Left forelimb (tissue), 1 donor: ENCODE measurements around the gene B3GAT3.
A peak's percentile ranks its signal among the peaks of the same experiment; 100 is the strongest.
"Not testable (repeated sequence)": the region's sequence is repeated elsewhere in the genome, so short reads cannot be mapped to it uniquely, and the experiment has no call there.

Experiments used
- DNase-seq: peaks from one replicate; pipeline ENCODE4 v3.0.0-alpha.2; 2018; ENCODE audit warnings: low spot score

B3GAT3 gene

DNA sequence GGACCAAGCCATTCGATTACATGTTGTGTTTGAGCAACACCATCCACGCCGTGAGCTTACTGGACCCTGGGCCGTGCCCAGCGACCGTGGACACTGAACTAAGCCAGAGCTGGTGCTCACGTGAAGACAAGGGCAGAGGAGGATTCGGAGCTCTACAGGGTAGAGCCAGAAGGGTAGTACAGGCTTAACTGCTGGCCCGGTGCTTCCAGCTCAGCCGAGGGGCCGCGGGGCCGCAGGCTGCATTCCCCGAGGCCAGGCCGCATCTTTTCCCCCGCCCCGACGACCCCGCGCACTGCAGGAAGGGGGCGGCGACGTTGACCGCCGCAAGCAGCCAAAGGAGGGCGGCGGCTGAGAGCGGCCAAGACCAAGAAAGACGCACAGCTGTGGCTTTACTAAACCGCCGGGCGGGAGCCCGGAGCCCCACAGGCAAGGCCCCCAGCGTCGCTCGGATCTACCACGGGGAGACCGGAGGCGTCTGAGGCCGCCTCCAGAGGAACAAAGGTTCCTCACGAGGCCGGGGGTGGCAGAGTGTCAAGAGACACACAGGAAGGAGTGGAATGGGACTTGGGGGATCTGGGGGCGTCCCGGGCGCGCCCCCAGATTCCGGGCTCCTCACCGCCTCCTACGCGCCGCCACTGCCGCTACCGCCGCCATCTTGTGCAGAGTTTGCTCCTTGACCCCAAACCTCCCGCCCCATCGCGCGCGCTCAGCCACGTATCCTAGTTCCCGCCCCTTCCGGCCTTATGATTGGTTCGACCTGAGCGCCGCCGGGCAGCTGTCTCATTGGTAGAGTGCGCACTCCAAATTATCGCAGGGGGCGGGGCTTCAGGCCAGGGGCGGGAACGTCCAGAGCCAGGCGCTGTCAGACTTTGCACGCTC, 24.4 kb upstream of the B3GAT3 start, which contains the start of gene GANAB:
Gene GANAB, minus strand, starts transcription at position 668 of the 879 bp plus-strand sequence. Its CDS starts 14 bp downstream, at position 654.
- DNase-seq = peak; percentile 99

GRCh38 chr11:62645671-62645945, 23.8 kb upstream of the B3GAT3 start:
- no peak for DNase-seq

- no peak for DNase-seq
Observed at GRCh38 chr11:62644220-62644619, 22.4 kb upstream of the B3GAT3 start.

- DNase-seq = no peak
Observed at GRCh38 chr11:62632492-62632891, 10.7 kb upstream of the B3GAT3 start.

GRCh38 chr11:62627713-62628112, 5.9 kb upstream of the B3GAT3 start:
- DNase-seq = no peak

DNA sequence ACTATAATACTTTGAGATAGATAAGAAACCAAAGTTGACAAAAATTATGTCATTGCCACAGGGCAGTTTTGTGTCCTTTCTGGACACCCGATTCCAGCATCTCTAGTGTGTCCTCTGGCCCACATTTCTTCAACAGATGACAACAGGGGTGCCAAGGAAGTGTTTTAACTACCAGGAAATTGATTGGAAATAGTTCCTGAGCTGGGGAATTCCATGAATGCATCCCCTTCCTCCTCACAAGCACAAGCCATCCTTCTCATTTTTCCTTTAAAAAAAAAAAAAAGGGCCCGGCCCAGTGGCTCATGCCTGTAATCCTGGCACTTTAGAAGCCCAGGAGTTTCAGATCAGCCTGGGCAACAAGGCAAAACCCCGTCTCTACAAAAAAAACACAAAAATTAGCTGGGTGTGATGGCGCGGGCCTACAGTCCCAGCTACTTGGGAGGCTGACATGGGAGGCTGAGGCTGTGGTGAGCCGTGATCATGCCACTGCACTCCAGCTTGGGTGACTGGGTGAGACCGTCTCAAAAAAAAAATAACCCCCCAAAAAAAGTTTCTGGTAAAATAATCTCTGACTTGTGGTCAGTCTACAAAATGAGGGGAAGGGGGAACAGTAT, 797 bp upstream of the B3GAT3 start:
- no peak for DNase-seq

- DNase-seq = no peak
Observed at GRCh38 chr11:62621027-62621566, 689 bp downstream of the B3GAT3 start.

DNA sequence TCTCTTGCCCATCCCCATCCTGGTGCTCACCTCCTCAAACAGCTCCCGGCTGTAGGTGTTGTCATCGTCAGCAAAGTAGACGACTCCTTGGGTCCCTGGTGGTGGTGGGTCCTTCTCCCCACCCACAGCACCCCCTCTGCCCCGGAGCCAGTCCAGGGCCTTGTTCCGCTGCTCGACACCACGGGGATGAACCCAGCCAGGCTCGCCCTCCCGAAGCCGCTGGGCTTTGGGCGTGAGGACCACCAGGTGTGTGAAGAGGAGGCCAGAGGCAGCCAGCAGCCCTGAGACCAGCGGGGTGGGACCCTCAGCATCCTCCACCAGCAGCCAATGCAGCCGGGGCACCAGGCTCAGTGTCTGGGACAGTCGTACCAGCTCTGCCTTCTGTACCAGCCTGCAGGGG, 4.8 kb downstream of the B3GAT3 start:
- not testable (repeated sequence) for DNase-seq

DNA sequence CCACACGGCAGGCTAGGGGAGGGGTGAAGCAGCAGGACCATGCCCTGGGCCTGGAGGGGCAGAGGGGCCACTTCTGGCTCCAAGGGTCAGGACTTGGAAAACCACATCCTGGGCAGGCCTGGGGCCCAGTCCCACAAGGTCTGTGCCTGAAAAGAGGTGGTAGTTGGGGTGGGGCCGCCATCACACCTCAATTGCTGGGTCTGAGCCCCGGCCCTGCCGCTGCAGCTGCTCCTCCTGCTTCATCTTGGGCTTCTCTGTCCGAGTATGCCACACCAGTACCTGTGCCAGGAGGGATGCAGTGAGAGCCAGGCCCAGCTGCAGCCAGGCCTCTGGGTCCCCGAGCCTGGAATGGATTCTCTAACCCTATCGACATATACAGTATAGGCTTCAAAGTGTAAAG, 6.3 kb downstream of the B3GAT3 start:
- DNase-seq = no peak

- no peak for DNase-seq
Observed at GRCh38 chr11:62614275-62614674, 7.5 kb downstream of the B3GAT3 start.

DNA sequence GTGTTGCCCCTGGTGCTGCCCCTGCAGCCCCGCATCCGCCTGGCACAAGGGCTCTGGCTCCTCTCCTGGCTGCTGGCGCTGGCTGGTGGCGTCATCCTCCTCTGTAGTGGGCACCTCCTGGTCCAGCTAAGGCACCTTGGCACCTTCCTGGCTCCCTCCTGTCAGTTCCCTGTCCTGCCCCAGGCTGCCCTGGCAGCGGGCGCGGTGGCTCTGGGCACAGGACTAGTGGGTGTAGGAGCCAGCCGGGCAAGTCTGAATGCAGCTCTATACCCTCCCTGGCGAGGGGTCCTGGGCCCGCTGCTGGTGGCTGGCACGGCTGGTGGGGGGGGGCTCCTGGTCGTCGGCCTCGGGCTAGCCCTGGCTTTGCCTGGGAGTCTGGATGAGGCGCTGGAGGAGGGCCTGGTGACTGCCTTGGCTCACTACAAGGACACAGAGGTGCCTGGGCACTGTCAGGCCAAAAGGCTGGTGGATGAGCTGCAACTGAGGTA, 8.5 kb downstream of the B3GAT3 start:
- no peak for DNase-seq

- DNase-seq = peak; percentile 93
Observed at GRCh38 chr11:62612366-62613290, 9.2 kb downstream of the B3GAT3 start, which contains the start of the genes EML3 and ROM1. Gene EML3, minus strand, starts transcription at chr11:62612775. Its CDS starts 318 bp downstream, at chr11:62612457. Gene ROM1, plus strand, starts transcription at chr11:62613257. Its CDS starts 25 bp downstream, at chr11:62613282.

DNA sequence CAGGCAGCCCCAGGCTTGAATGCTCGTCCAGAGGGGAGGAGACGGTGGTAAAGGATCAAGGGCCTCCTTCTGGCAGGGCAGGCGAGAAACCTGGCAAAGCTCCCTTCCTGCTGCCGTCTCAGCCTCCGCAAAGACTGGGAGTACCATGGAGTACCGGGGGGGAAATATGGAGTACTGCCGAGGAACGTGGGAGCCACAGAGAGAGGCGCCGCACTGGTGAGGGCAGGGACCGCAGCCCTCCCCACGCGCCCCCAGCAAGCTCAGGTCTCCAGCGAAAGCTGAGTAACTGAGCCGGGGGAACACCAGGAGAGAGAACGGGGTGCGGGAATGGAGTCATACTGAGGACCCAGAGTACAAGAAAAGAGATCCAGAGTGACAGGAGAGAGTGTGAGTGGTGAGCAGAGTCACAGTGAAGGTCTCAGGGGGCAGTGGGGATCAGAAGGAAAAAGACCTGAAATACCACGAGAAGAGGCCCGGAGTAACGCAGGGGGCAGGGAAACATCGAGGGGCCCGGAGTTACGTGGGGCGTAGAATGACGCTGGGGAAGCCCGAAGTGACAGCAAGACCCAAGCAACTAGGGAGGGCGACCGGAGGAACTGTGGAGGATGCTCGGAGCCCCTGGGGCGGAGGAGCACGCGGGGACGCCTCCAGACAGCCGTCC, 10.0 kb downstream of the B3GAT3 start:
- peak; percentile 79 for DNase-seq

GRCh38 chr11:62610814-62611704, 10.7 kb downstream of the B3GAT3 start:
- no peak for DNase-seq

GRCh38 chr11:62610403-62610802, 11.4 kb downstream of the B3GAT3 start:
- DNase-seq = no peak

DNA sequence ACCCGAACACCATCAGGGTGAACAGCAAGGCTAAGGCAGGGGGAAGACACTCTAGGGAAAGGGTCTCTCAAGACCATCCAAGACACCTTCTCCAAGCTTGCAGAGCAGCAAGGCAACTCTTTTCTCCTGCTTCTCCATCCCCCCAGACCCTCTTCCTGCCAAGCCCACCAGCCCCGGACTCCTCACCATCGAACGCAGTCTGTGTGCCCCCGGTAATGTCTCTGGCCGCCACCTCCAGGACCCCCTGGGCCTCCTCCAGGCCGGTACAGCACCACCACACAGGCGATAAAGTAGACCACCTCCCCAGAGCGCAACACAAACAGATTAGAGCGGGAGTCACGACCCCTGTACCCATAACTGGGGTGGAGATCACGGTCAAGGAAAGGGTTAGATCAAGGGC, 13.0 kb downstream of the B3GAT3 start:
- DNase-seq = no peak

- no peak for DNase-seq
Observed at GRCh38 chr11:62607714-62608113, 14.1 kb downstream of the B3GAT3 start.

GRCh38 chr11:62605902-62606301, 15.9 kb downstream of the B3GAT3 start:
- DNase-seq = no peak

DNA sequence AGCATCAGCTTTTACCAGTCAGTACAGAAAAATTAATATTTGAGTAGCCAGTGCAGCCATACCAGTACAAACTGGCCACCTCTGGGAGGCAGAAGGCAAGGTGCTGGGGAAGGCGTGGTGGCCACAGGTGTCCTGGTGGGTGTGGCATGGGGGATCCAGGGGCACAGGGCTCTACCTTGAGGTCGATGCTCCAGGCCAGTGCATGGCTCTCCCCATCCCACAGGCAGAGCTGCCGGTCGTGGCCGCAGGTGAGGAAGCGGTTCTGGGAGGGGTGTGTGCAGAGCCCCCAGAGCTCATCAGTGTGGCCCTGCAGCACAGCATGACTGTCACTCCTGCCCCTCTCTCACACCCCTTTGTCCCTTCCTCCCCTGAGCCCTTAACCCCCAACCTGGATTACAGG, 16.3 kb downstream of the B3GAT3 start:
- no peak for DNase-seq

GRCh38 chr11:62604460-62605120, 17.2 kb downstream of the B3GAT3 start:
- no peak for DNase-seq
